ENCODE results near the gene IRS2. TPM values are rescaled to one million over a fixed set of nuclear protein-coding genes. Genes with fewer than 3 reads are reported as not detected.

Gene IRS2
- total RNA-seq, 1 donor from 2014 or later: 2.6 TPM

GRCh38 chr13:109771926-109772325 lies 14.5 kb downstream of the IRS2 start:
- peaks cover 0 to 5% (median 3%) of the 10 kb centered on the region in 3 donors for H3K36me3 ChIP-seq (ENCODE audit: control insufficient read depth in 3 of 3, insufficient read depth in 3 of 3, low read length in 3 of 3)
- no peak overlapping the region for H3K4me3 ChIP-seq (ENCODE audit: low read length in 3 of 3)
- no peak overlapping the region for H3K27ac ChIP-seq (ENCODE audit: low read depth, low read length)
- H3K27me3 ChIP-seq (ENCODE audit: control insufficient read depth in 3 of 3, insufficient read depth in 3 of 3, low read length in 3 of 3): no peaks in the 10 kb centered on the region
- no peaks in the 10 kb centered on the region for H3K9me3 ChIP-seq (ENCODE audit: control insufficient read depth in 3 of 3, low read length in 3 of 3)
- H3K9ac ChIP-seq (ENCODE audit: low read depth in 1 of 3, low read length in 3 of 3): no peak overlapping the region
- peaks cover 2 to 17% (median 16%) of the 10 kb centered on the region in 3 donors for H3K4me1 ChIP-seq (ENCODE audit: control insufficient read depth in 3 of 3, insufficient read depth in 3 of 3, low read length in 3 of 3)

- Histone ChIP-seq H3K27me3 (ENCODE audit: control insufficient read depth in 3 of 3, insufficient read depth in 3 of 3, low read length in 3 of 3) (no peaks in the 10 kb centered on the region), H3K9me3 (ENCODE audit: control insufficient read depth in 3 of 3, low read length in 3 of 3) (no peaks in the 10 kb centered on the region), H3K4me3 (ENCODE audit: low read length in 3 of 3) (peak overlapping the region in 1 of 3 donors; percentile 4), H3K4me1 (ENCODE audit: control insufficient read depth in 3 of 3, insufficient read depth in 3 of 3, low read length in 3 of 3) (peaks cover 6 to 21% (median 16%) of the 10 kb centered on the region in 3 donors), H3K27ac (ENCODE audit: low read depth, low read length) (no peak overlapping the region), H3K36me3 (ENCODE audit: control insufficient read depth in 3 of 3, insufficient read depth in 3 of 3, low read length in 3 of 3) (peaks cover 0 to 5% (median 3%) of the 10 kb centered on the region in 3 donors), H3K9ac (ENCODE audit: low read depth in 1 of 3, low read length in 3 of 3) (no peak overlapping the region)
These were observed 15.9 kb downstream of the IRS2 start for GRCh38 chr13:109770436-109770835.

GRCh38 chr13:109769921-109770320 lies 16.5 kb downstream of the IRS2 start:
- peaks cover 6 to 26% (median 21%) of the 10 kb centered on the region in 3 donors for H3K4me1 ChIP-seq (ENCODE audit: control insufficient read depth in 3 of 3, insufficient read depth in 3 of 3, low read length in 3 of 3)
- no peaks in the 10 kb centered on the region for H3K9me3 ChIP-seq (ENCODE audit: control insufficient read depth in 3 of 3, low read length in 3 of 3)
- no peak overlapping the region for H3K27ac ChIP-seq (ENCODE audit: low read depth, low read length)
- H3K36me3 ChIP-seq (ENCODE audit: control insufficient read depth in 3 of 3, insufficient read depth in 3 of 3, low read length in 3 of 3): peaks cover 0 to 5% (median 3%) of the 10 kb centered on the region in 3 donors
- H3K27me3 ChIP-seq (ENCODE audit: control insufficient read depth in 3 of 3, insufficient read depth in 3 of 3, low read length in 3 of 3): no peaks in the 10 kb centered on the region
- no peak overlapping the region for H3K4me3 ChIP-seq (ENCODE audit: low read length in 3 of 3)
- no peak overlapping the region for H3K9ac ChIP-seq (ENCODE audit: low read depth in 1 of 3, low read length in 3 of 3)

GRCh38 chr13:109769275-109769674 lies 17.1 kb downstream of the IRS2 start:
- Histone ChIP-seq H3K27ac (ENCODE audit: low read depth, low read length) (no peak overlapping the region), H3K9me3 (ENCODE audit: control insufficient read depth in 3 of 3, low read length in 3 of 3) (no peaks in the 10 kb centered on the region), H3K27me3 (ENCODE audit: control insufficient read depth in 3 of 3, insufficient read depth in 3 of 3, low read length in 3 of 3) (no peaks in the 10 kb centered on the region), H3K4me3 (ENCODE audit: low read length in 3 of 3) (no peak overlapping the region), H3K4me1 (ENCODE audit: control insufficient read depth in 3 of 3, insufficient read depth in 3 of 3, low read length in 3 of 3) (peaks cover 9 to 32% (median 24%) of the 10 kb centered on the region in 3 donors), H3K36me3 (ENCODE audit: control insufficient read depth in 3 of 3, insufficient read depth in 3 of 3, low read length in 3 of 3) (peaks cover 0 to 5% (median 3%) of the 10 kb centered on the region in 3 donors), H3K9ac (ENCODE audit: low read depth in 1 of 3, low read length in 3 of 3) (no peak overlapping the region)

- H3K4me1 ChIP-seq (ENCODE audit: control insufficient read depth in 3 of 3, insufficient read depth in 3 of 3, low read length in 3 of 3): peaks cover 9 to 32% (median 24%) of the 10 kb centered on the region in 3 donors
- H3K9ac ChIP-seq (ENCODE audit: low read depth in 1 of 3, low read length in 3 of 3): no peak overlapping the region
- peaks cover 0 to 5% (median 3%) of the 10 kb centered on the region in 3 donors for H3K36me3 ChIP-seq (ENCODE audit: control insufficient read depth in 3 of 3, insufficient read depth in 3 of 3, low read length in 3 of 3)
- H3K4me3 ChIP-seq (ENCODE audit: low read length in 3 of 3): no peak overlapping the region
- no peaks in the 10 kb centered on the region for H3K9me3 ChIP-seq (ENCODE audit: control insufficient read depth in 3 of 3, low read length in 3 of 3)
- no peaks in the 10 kb centered on the region for H3K27me3 ChIP-seq (ENCODE audit: control insufficient read depth in 3 of 3, insufficient read depth in 3 of 3, low read length in 3 of 3)
- no peak overlapping the region for H3K27ac ChIP-seq (ENCODE audit: low read depth, low read length)
These were observed 17.8 kb downstream of the IRS2 start for GRCh38 chr13:109768616-109769015.

GRCh38 chr13:109768176-109768575 lies 18.2 kb downstream of the IRS2 start:
- no peaks in the 10 kb centered on the region for H3K9me3 ChIP-seq (ENCODE audit: control insufficient read depth in 3 of 3, low read length in 3 of 3)
- peaks cover 0 to 5% (median 3%) of the 10 kb centered on the region in 3 donors for H3K36me3 ChIP-seq (ENCODE audit: control insufficient read depth in 3 of 3, insufficient read depth in 3 of 3, low read length in 3 of 3)
- no peak overlapping the region for H3K9ac ChIP-seq (ENCODE audit: low read depth in 1 of 3, low read length in 3 of 3)
- no peaks in the 10 kb centered on the region for H3K27me3 ChIP-seq (ENCODE audit: control insufficient read depth in 3 of 3, insufficient read depth in 3 of 3, low read length in 3 of 3)
- H3K4me3 ChIP-seq (ENCODE audit: low read length in 3 of 3): no peak overlapping the region
- peaks cover 9 to 32% (median 24%) of the 10 kb centered on the region in 3 donors for H3K4me1 ChIP-seq (ENCODE audit: control insufficient read depth in 3 of 3, insufficient read depth in 3 of 3, low read length in 3 of 3)
- no peak overlapping the region for H3K27ac ChIP-seq (ENCODE audit: low read depth, low read length)

- Histone ChIP-seq H3K36me3 (ENCODE audit: control insufficient read depth in 3 of 3, insufficient read depth in 3 of 3, low read length in 3 of 3) (peaks cover 0 to 1% (median 0%) of the 10 kb centered on the region in 3 donors), H3K4me3 (ENCODE audit: low read length in 3 of 3) (no peak overlapping the region), H3K9me3 (ENCODE audit: control insufficient read depth in 3 of 3, low read length in 3 of 3) (no peaks in the 10 kb centered on the region), H3K27me3 (ENCODE audit: control insufficient read depth in 3 of 3, insufficient read depth in 3 of 3, low read length in 3 of 3) (no peaks in the 10 kb centered on the region), H3K4me1 (ENCODE audit: control insufficient read depth in 3 of 3, insufficient read depth in 3 of 3, low read length in 3 of 3) (peaks cover 9 to 32% (median 30%) of the 10 kb centered on the region in 3 donors), H3K27ac (ENCODE audit: low read depth, low read length) (no peak overlapping the region), H3K9ac (ENCODE audit: low read depth in 1 of 3, low read length in 3 of 3) (no peak overlapping the region)
These were observed 19.4 kb downstream of the IRS2 start for GRCh38 chr13:109767023-109767422.

GRCh38 chr13:109764470-109765291 lies 21.7 kb downstream of the IRS2 start:
- H3K4me1 ChIP-seq (ENCODE audit: control insufficient read depth in 3 of 3, insufficient read depth in 3 of 3, low read length in 3 of 3): peaks cover 9 to 37% (median 30%) of the 10 kb centered on the region in 3 donors
- no peak overlapping the region for H3K4me3 ChIP-seq (ENCODE audit: low read length in 3 of 3)
- no peak overlapping the region for H3K27ac ChIP-seq (ENCODE audit: low read depth, low read length)
- H3K27me3 ChIP-seq (ENCODE audit: control insufficient read depth in 3 of 3, insufficient read depth in 3 of 3, low read length in 3 of 3): no peaks in the 10 kb centered on the region
- H3K36me3 ChIP-seq (ENCODE audit: control insufficient read depth in 3 of 3, insufficient read depth in 3 of 3, low read length in 3 of 3): no peaks in the 10 kb centered on the region
- no peak overlapping the region for H3K9ac ChIP-seq (ENCODE audit: low read depth in 1 of 3, low read length in 3 of 3)
- H3K9me3 ChIP-seq (ENCODE audit: control insufficient read depth in 3 of 3, low read length in 3 of 3): no peaks in the 10 kb centered on the region

- Histone ChIP-seq H3K4me3 (ENCODE audit: low read length in 3 of 3) (no peak overlapping the region), H3K27me3 (ENCODE audit: control insufficient read depth in 3 of 3, insufficient read depth in 3 of 3, low read length in 3 of 3) (no peaks in the 10 kb centered on the region), H3K9ac (ENCODE audit: low read depth in 1 of 3, low read length in 3 of 3) (no peak overlapping the region), H3K36me3 (ENCODE audit: control insufficient read depth in 3 of 3, insufficient read depth in 3 of 3, low read length in 3 of 3) (no peaks in the 10 kb centered on the region), H3K27ac (ENCODE audit: low read depth, low read length) (no peak overlapping the region), H3K9me3 (ENCODE audit: control insufficient read depth in 3 of 3, low read length in 3 of 3) (no peaks in the 10 kb centered on the region), H3K4me1 (ENCODE audit: control insufficient read depth in 3 of 3, insufficient read depth in 3 of 3, low read length in 3 of 3) (peaks cover 9 to 33% (median 30%) of the 10 kb centered on the region in 3 donors)
These were observed 22.3 kb downstream of the IRS2 start for GRCh38 chr13:109764045-109764444.

GRCh38 chr13:109762791-109763190 lies 23.6 kb downstream of the IRS2 start:
- H3K9ac ChIP-seq (ENCODE audit: low read depth in 1 of 3, low read length in 3 of 3): no peak overlapping the region
- peaks cover 9 to 33% (median 26%) of the 10 kb centered on the region in 3 donors for H3K4me1 ChIP-seq (ENCODE audit: control insufficient read depth in 3 of 3, insufficient read depth in 3 of 3, low read length in 3 of 3)
- no peak overlapping the region for H3K27ac ChIP-seq (ENCODE audit: low read depth, low read length)
- no peaks in the 10 kb centered on the region for H3K27me3 ChIP-seq (ENCODE audit: control insufficient read depth in 3 of 3, insufficient read depth in 3 of 3, low read length in 3 of 3)
- H3K36me3 ChIP-seq (ENCODE audit: control insufficient read depth in 3 of 3, insufficient read depth in 3 of 3, low read length in 3 of 3): peaks cover 0 to 2% (median 0%) of the 10 kb centered on the region in 3 donors
- H3K9me3 ChIP-seq (ENCODE audit: control insufficient read depth in 3 of 3, low read length in 3 of 3): no peaks in the 10 kb centered on the region
- H3K4me3 ChIP-seq (ENCODE audit: low read length in 3 of 3): no peak overlapping the region
